Duodenal mucosa (tissue), 2 donors: ENCODE results near the gene NSMCE1.

Source experiments
- H3K27ac ChIP-seq: one replicate; pipeline ENCODE4 v1.7.0; 2013; ENCODE audit warnings: low read depth, low read length
- H3K27me3 ChIP-seq, 2 donors: one replicate each; pipeline ENCODE4 v1.7.0; 2013; ENCODE audit warnings: low read length in 2 of 2, control low read depth in 1 of 2; ENCODE audit not compliant: insufficient read depth in 2 of 2, control insufficient read depth in 1 of 2
- H3K36me3 ChIP-seq, 2 donors: one replicate each; pipeline ENCODE4 v1.7.0; 2013; ENCODE audit warnings: low read length in 2 of 2, control low read depth in 1 of 2; ENCODE audit not compliant: insufficient read depth in 2 of 2, control insufficient read depth in 1 of 2
- H3K4me1 ChIP-seq, 2 donors: one replicate each; pipeline ENCODE4 v1.7.0; 2013; ENCODE audit warnings: low read length in 2 of 2, control low read depth in 1 of 2; ENCODE audit not compliant: insufficient read depth in 2 of 2, control insufficient read depth in 1 of 2
- H3K4me3 ChIP-seq, 2 donors: one replicate each; pipeline ENCODE4 v1.7.0; 2013; ENCODE audit warnings: low read length in 2 of 2, low read depth in 1 of 2
- H3K9ac ChIP-seq, 2 donors: one replicate each; pipeline ENCODE4 v1.7.0; 2013; ENCODE audit warnings: low read length in 2 of 2, low read depth in 1 of 2
- H3K9me3 ChIP-seq, 2 donors: one replicate each; pipeline ENCODE4 v1.7.0; 2013; ENCODE audit warnings: low read length in 2 of 2, control low read depth in 1 of 2; ENCODE audit not compliant: control insufficient read depth in 1 of 2

NSMCE1 gene

DNA sequence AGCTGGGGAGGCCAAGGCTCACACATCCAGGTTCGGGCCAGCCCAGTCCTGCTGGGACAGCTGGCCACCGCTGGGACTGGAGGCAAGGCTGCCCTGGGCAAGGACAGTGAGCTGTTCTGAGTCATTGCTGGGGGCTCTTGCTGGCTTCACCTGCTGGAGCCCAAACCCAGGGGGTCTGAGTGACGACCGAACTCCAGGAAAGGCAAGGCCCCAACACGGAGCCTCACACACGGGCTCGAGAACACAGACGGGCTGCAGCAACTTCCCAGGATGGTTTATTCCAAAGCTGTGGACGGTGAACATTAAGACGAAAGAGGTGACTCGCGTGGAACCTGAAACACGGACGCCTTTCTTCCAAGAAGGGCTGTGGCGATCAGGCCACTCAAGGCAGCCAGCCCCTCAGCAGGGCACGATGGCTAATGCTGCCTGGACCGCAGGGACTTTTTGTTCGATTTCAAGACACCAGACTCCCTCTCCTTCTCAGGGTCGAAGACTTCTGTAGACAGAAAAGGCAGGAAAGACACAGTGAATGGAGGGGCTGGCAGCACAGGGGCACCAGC, 43.8 kb downstream of the NSMCE1 start:
- H3K4me1 ChIP-seq = peaks cover 33 to 48% of the 10 kb centered on the region in 2 donors
- H3K36me3 ChIP-seq = peaks cover 0 to 24% of the 10 kb centered on the region in 2 donors
- H3K4me3 ChIP-seq = no peak overlapping the region
- H3K27me3 ChIP-seq = no peaks in the 10 kb centered on the region
- no peaks in the 10 kb centered on the region for H3K9me3 ChIP-seq
- H3K27ac ChIP-seq = no peak overlapping the region
- peak overlapping the region in 1 of 2 donors; percentile 35 for H3K9ac ChIP-seq

DNA sequence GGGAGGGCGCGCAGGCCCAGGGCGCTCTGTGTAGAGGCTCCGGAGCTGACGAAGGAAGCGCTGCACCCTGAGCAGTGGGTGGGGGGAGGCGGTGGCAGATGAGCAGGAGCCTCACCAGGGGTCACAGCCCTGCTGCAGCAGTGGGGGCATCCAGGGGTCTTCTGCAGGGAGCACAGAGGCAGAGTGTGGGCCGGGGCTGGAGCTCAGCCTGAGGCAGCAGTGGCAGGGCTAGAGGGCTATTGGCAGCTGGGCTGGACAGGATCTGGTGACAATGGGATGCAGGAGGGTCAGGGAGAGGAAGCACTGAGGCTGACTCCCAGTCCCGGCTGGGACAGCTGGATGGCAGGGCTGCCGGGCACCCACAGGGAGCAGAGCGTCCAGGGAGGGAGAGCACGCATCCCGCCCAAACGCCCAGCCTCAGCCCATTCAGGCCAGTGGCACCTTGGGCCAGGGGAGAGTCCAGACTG, 44.3 kb downstream of the NSMCE1 start:
- no peak overlapping the region for H3K4me3 ChIP-seq
- H3K27ac ChIP-seq = no peak overlapping the region
- H3K27me3 ChIP-seq = no peaks in the 10 kb centered on the region
- no peak overlapping the region for H3K9ac ChIP-seq
- H3K4me1 ChIP-seq = peaks cover 30 to 43% of the 10 kb centered on the region in 2 donors
- H3K9me3 ChIP-seq = no peaks in the 10 kb centered on the region
- H3K36me3 ChIP-seq = peaks cover 0 to 26% of the 10 kb centered on the region in 2 donors

GRCh38 chr16:27223701-27224100, 44.9 kb downstream of the NSMCE1 start:
- Histone ChIP-seq H3K27me3 (no peaks in the 10 kb centered on the region), H3K4me1 (peaks cover 24 to 37% of the 10 kb centered on the region in 2 donors), H3K36me3 (peaks cover 5 to 32% of the 10 kb centered on the region in 2 donors), H3K9me3 (no peaks in the 10 kb centered on the region), H3K4me3 (no peak overlapping the region), H3K9ac (no peak overlapping the region), H3K27ac (no peak overlapping the region)

GRCh38 chr16:27223226-27223610, 45.4 kb downstream of the NSMCE1 start:
- no peaks in the 10 kb centered on the region for H3K9me3 ChIP-seq
- no peak overlapping the region for H3K4me3 ChIP-seq
- H3K27ac ChIP-seq = no peak overlapping the region
- H3K9ac ChIP-seq = no peak overlapping the region
- peaks cover 24 to 37% of the 10 kb centered on the region in 2 donors for H3K4me1 ChIP-seq
- H3K27me3 ChIP-seq = no peaks in the 10 kb centered on the region
- peaks cover 5 to 33% of the 10 kb centered on the region in 2 donors for H3K36me3 ChIP-seq

GRCh38 chr16:27222249-27223225, 46.0 kb downstream of the NSMCE1 start:
- H3K9me3 ChIP-seq = no peaks in the 10 kb centered on the region
- no peak overlapping the region for H3K9ac ChIP-seq
- H3K36me3 ChIP-seq = peaks cover 5 to 34% of the 10 kb centered on the region in 2 donors
- H3K27ac ChIP-seq = no peak overlapping the region
- H3K27me3 ChIP-seq = no peaks in the 10 kb centered on the region
- H3K4me3 ChIP-seq = no peak overlapping the region
- peaks cover 24 to 36% of the 10 kb centered on the region in 2 donors for H3K4me1 ChIP-seq

DNA sequence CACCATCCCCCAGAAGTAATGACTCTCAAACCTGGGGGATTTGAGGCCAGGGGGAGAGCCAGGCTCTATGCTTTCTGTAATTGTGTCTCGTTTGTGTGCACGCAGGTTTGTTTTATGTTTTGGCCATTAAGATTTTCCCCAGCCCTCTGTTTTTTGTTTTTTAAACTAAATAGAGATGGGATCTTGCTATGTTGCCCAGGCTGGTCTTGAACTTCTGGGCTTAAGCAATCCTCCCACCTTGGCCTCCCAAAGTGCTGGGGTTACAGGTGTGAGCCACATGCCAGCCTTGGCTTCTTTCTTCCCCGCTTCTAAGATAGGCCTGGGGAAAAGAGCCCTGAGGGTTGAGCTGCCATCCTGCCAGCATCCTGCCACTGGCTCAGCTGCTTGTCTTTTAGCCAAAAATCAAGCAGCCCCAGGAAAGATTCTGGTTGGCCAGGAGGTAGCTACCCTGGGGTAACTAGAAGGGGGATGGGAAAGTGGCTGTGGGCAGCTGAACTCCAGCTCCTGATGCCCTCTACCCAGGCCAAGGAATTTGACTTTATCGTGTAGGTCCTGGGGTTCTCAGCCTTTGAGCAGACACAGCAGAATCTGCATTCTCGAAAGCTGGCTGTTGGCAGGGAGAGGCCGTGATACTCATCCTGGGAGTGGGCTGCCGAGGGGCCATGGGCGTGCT, 46.9 kb downstream of the NSMCE1 start:
- peaks cover 16 to 28% of the 10 kb centered on the region in 2 donors for H3K4me1 ChIP-seq
- peaks cover 5 to 34% of the 10 kb centered on the region in 2 donors for H3K36me3 ChIP-seq
- no peak overlapping the region for H3K4me3 ChIP-seq
- no peak overlapping the region for H3K27ac ChIP-seq
- H3K9me3 ChIP-seq = no peaks in the 10 kb centered on the region
- H3K9ac ChIP-seq = no peak overlapping the region
- H3K27me3 ChIP-seq = no peaks in the 10 kb centered on the region

DNA sequence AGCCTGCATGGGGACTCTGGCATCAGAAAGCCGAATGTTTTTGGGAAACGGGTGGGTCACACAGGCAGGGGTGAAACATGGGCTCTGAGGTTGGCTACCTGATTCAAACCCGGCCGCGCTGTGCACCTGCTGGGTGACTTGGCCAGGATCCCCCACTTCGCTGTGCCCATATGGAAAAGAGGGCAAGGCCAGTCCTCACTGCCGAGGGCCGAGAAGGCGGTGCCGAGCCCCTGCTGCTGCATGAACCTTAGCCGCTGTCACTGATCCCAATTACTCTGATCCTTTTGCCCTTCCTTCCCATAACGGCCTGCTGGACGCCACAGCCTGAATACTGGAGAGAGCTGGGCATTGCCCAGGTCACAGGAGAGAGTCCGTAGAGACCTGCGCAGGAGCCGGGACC, 47.6 kb downstream of the NSMCE1 start:
- Histone ChIP-seq H3K4me1 (peaks cover 10 to 22% of the 10 kb centered on the region in 2 donors), H3K36me3 (peaks cover 5 to 34% of the 10 kb centered on the region in 2 donors), H3K9ac (no peak overlapping the region), H3K9me3 (no peaks in the 10 kb centered on the region), H3K27me3 (no peaks in the 10 kb centered on the region), H3K27ac (no peak overlapping the region), H3K4me3 (no peak overlapping the region)

DNA sequence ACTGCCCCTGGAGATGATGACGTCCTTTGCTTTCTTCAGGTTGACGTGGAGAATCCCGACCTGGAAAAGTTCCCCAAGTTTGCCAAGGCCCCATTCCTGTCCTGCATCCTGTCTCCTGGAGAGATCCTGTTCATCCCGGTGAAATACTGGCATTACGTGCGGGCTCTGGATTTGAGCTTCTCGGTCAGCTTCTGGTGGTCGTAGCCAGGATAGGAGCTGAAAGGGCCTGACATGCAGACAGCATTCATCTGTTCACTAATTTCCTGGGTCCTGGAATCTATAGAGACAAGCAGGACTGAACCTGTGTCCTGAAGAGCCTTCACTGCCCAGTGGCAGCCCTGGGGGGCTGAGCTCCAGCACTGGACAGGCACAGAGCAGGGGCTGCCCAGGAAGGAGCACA, 48.0 kb downstream of the NSMCE1 start:
- H3K27me3 ChIP-seq = no peaks in the 10 kb centered on the region
- peaks cover 5 to 34% of the 10 kb centered on the region in 2 donors for H3K36me3 ChIP-seq
- H3K4me3 ChIP-seq = no peak overlapping the region
- H3K4me1 ChIP-seq = peaks cover 6 to 18% of the 10 kb centered on the region in 2 donors
- no peak overlapping the region for H3K9ac ChIP-seq
- H3K9me3 ChIP-seq = no peaks in the 10 kb centered on the region
- no peak overlapping the region for H3K27ac ChIP-seq

GRCh38 chr16:27220120-27220519, 48.5 kb downstream of the NSMCE1 start:
- Histone ChIP-seq H3K4me1 (peaks cover 2 to 14% of the 10 kb centered on the region in 2 donors), H3K36me3 (peaks cover 5 to 34% of the 10 kb centered on the region in 2 donors), H3K4me3 (no peak overlapping the region), H3K9ac (no peak overlapping the region), H3K9me3 (no peaks in the 10 kb centered on the region), H3K27me3 (no peaks in the 10 kb centered on the region), H3K27ac (no peak overlapping the region)

GRCh38 chr16:27219161-27219560, 49.4 kb downstream of the NSMCE1 start:
- H3K27me3 ChIP-seq = no peaks in the 10 kb centered on the region
- peaks cover 10 to 22% of the 10 kb centered on the region in 2 donors for H3K4me1 ChIP-seq
- no peaks in the 10 kb centered on the region for H3K9me3 ChIP-seq
- H3K9ac ChIP-seq = no peak overlapping the region
- no peak overlapping the region for H3K27ac ChIP-seq
- peaks cover 5 to 35% of the 10 kb centered on the region in 2 donors for H3K36me3 ChIP-seq
- H3K4me3 ChIP-seq = no peak overlapping the region
